Endothelial cell of umbilical vein (primary cell): ENCODE measurements around the gene ZBTB20. TPM values are rescaled to one million over a fixed set of nuclear protein-coding genes. Genes with fewer than 3 reads are reported as not detected.

Experiments used
- BruUV-seq: library from RNA; stranded (reverse); fragments of 400-500 nt; replicated peaks from 2 replicates; lab custom pipeline; 2021; lab: Mats Ljungman, UMichigan
- CTCF ChIA-PET: fragments of 300-600, 350-600 bp; sonication (Branson Sonifier 250); formaldehyde crosslinking; loops from one replicate; lab custom pipeline; 2021; ENCODE audit warnings: antibody characterized with exemption, inconsistent platforms; lab: Charles Lee
- POLR2A ChIA-PET: fragments of 300-600, 350-600 bp; sonication (Branson Sonifier 250); formaldehyde crosslinking; loops from one replicate; lab custom pipeline; 2021; ENCODE audit warnings: antibody characterized with exemption, inconsistent platforms; lab: Charles Lee
- DNase-seq: peaks from one replicate; pipeline ENCODE4 v3.0.0-alpha.2; 2011; ENCODE audit warnings: low read depth, low spot score
- FAIRE-seq: peaks from 2 replicates; lab custom pipeline; 2011; peaks lifted over from hg19 to GRCh38; lab: Jason Lieb, UNC
- H2AFZ ChIP-seq: 2 replicates; pipeline ENCODE4 v1.6.0; 2012; ENCODE audit warnings: low read depth, low read length, control low read depth, inconsistent platforms
- H3K27ac ChIP-seq: 2 replicates; pipeline ENCODE4 v1.5.1; 2011; ENCODE audit warnings: low read depth, mild to moderate bottlenecking, control low read depth, low read length, moderate library complexity; ENCODE audit not compliant: insufficient read depth
- H3K27me3 ChIP-seq, 2 experiments: 2 replicates each; pipeline versions ENCODE4 v1.6.0 to v1.6.1; 2011; ENCODE audit warnings: low read length in 2 of 2, mixed read lengths in 1 of 2; ENCODE audit not compliant: control insufficient read depth in 2 of 2, insufficient read depth in 2 of 2
- H3K36me3 ChIP-seq, 2 experiments: 2 replicates in 1 of 2; 3 replicates in 1 of 2; pipeline ENCODE4 v1.5.1; 2011; ENCODE audit warnings: low read length in 2 of 2, mild to moderate bottlenecking in 1 of 2, moderate library complexity in 1 of 2; ENCODE audit not compliant: control insufficient read depth in 2 of 2, insufficient read depth in 2 of 2; ENCODE audit errors: extremely low read depth in 1 of 2
- H3K4me1 ChIP-seq: 3 replicates; pipeline ENCODE4 v1.5.1; 2011; ENCODE audit warnings: mild to moderate bottlenecking, low read length; ENCODE audit not compliant: control insufficient read depth, insufficient read depth; ENCODE audit errors: extremely low read depth
- H3K4me2 ChIP-seq: 2 replicates; pipeline ENCODE4 v1.6.1; 2011; ENCODE audit warnings: low read length, control low read depth, mixed read lengths; ENCODE audit not compliant: insufficient read depth
- H3K4me3 ChIP-seq, 3 experiments: fragments of 200-600 bp in 1 of 3; sonication (generic), shearing (Covaris generic) in 1 of 3; replicated peaks in 1 of 3; 2 replicates each; pipeline ENCODE4 v1.5.1; 2011 to 2016; ENCODE audit warnings: control low read depth in 3 of 3, low read length in 3 of 3, mild to moderate bottlenecking in 2 of 3, inconsistent platforms in 1 of 3, low read depth in 1 of 3, moderate library complexity in 1 of 3; ENCODE audit not compliant: insufficient read depth in 1 of 3
- H3K79me2 ChIP-seq: 2 replicates; pipeline ENCODE4 v1.6.0; 2012; ENCODE audit warnings: low read length, inconsistent platforms; ENCODE audit not compliant: control insufficient read depth, insufficient read depth
- H3K9ac ChIP-seq: replicated peaks from 2 replicates; pipeline ENCODE3; 2011; ENCODE audit warnings: low read length, control low read depth; ENCODE audit not compliant: insufficient read depth; ENCODE audit errors: extremely low read depth
- H3K9me1 ChIP-seq: replicated peaks from 3 replicates; pipeline ENCODE4 v1.6.0; 2011; ENCODE audit warnings: mild to moderate bottlenecking, low read length; ENCODE audit not compliant: control insufficient read depth, insufficient read depth; ENCODE audit errors: extremely low read depth
- H3K9me3 ChIP-seq: replicated peaks from 2 replicates; pipeline ENCODE4 v1.5.1; 2012; ENCODE audit warnings: low read length, inconsistent platforms; ENCODE audit not compliant: control insufficient read depth, insufficient read depth
- H4K20me1 ChIP-seq: replicated peaks from 2 replicates; pipeline ENCODE3; 2011; ENCODE audit warnings: mild to moderate bottlenecking, low read length; ENCODE audit not compliant: control insufficient read depth, insufficient read depth; ENCODE audit errors: extremely low read depth
- EZH2 ChIP-seq: IDR thresholded peaks from 2 replicates; pipeline ENCODE4 v1.6.1; 2012; ENCODE audit warnings: borderline replicate concordance, low read depth, mild to moderate bottlenecking, moderate library complexity, low read length, inconsistent platforms; ENCODE audit not compliant: severe bottlenecking
- FOS ChIP-seq: IDR thresholded peaks from 2 replicates; pipeline ENCODE4 v1.6.1; 2011; ENCODE audit warnings: mild to moderate bottlenecking, low read length, moderate library complexity, borderline replicate concordance; ENCODE audit not compliant: insufficient read depth
- GATA2 ChIP-seq: IDR thresholded peaks from 2 replicates; pipeline ENCODE4 v1.7.0; 2011; ENCODE audit warnings: low read depth, mild to moderate bottlenecking, moderate library complexity, mixed read lengths, low read length; ENCODE audit not compliant: insufficient read length, insufficient read depth
- JUN ChIP-seq: IDR thresholded peaks from 2 replicates; pipeline ENCODE4 v1.6.1; 2011; ENCODE audit warnings: borderline replicate concordance, low read depth; ENCODE audit not compliant: insufficient read length, insufficient read depth
- MYC ChIP-seq: IDR thresholded peaks from one replicate; pipeline ENCODE4 v1.6.1; 2011; ENCODE audit warnings: mild to moderate bottlenecking, low read depth, low read length
- POLR2A ChIP-seq: IDR thresholded peaks from 2 replicates; pipeline ENCODE4 v1.6.1; 2012; ENCODE audit warnings: low read depth, mild to moderate bottlenecking, control low read depth, low read length
- POLR2AphosphoS5 ChIP-seq: IDR thresholded peaks from 2 replicates; pipeline ENCODE4 v1.6.1; 2012; ENCODE audit warnings: low read depth, mild to moderate bottlenecking, control low read depth, low read length, moderate library complexity; ENCODE audit not compliant: insufficient read depth
- dilution Hi-C: fragments of 300-500 bp; cut with MboI; formaldehyde crosslinking; loops from one replicate; pipeline ENCODE4 v1.15.0; 2019; ENCODE audit warnings: low sequenced_read_pairs; ENCODE audit not compliant: extremely low pct_ligation_motif_present
- intact Hi-C: fragments of 100-400 bp; cut with micrococcal nuclease; formaldehyde crosslinking; loops from one replicate; pipeline ENCODE4 v1.10.0; 2022
- polyA plus RNA-seq, 4 experiments: library from polyadenylated mRNA; depleted of rRNA in 3 of 4; stranded (reverse) in 3 of 4; unstranded in 1 of 4; fragments of >200 nt; gene quantifications; 2 replicates each; pipeline versions ENCODE4 v1.2.1 to v1.2.3, GENCODE V29; 2011 to 2012; ENCODE audit warnings: missing spikeins in 1 of 4
- total RNA-seq: library from RNA; stranded (reverse); gene quantifications from 2 replicates; pipeline ENCODE4 v1.2.3, GENCODE V29; 2021
- TF ChIP-seq, protein P1 (sequence below), 2 donors: IDR thresholded peaks; 1 replicate in 1 of 2; 2 replicates in 1 of 2; pipeline ENCODE4 v1.5.1; 2011; ENCODE audit warnings: low read length in 2 of 2, mild to moderate bottlenecking in 2 of 2, moderate library complexity in 2 of 2, control low read depth in 1 of 2, inconsistent platforms in 1 of 2, low read depth in 1 of 2; ENCODE audit not compliant: insufficient read depth in 1 of 2; ENCODE audit errors: extremely low read depth in 1 of 2
- TF ChIP-seq, protein P2 (sequence below): IDR thresholded peaks from 2 replicates; pipeline ENCODE4 v1.6.1; 2011; ENCODE audit not compliant: insufficient read depth, insufficient read length

Gene ZBTB20
- total and polyA plus RNA-seq, 2 donors (not counting 3 experiments of a cell fraction or from before 2014, with no cell fraction given): 2.1 to 20.5 TPM

DNA sequence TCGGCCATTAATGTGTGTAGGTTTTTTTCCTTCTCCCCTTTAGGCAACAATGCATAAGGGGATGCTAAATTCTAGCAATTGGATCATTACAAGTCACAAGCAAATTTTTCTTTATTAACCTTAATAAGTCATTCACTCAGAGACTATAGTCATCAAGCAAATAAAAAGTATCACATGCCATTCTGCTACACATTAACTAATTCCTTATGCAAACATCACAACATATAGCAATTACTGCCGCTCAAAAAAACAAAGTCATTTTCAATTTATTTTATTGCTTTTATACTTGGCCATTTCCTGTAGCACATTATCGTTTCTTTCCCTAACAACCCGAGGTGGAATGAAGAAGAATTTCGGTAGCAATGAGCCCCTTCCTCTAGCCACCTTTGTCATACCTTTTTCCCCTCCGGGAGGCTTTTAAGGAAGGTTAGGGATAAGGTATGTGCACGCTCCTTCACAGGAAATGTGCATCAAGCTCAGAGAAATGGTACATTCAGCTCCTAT lies 432.1 kb downstream of the ZBTB20 start:
- Histone ChIP-seq H3K9me3 (no peaks in the 10 kb centered on the region), H3K27ac (no peak overlapping the region), H3K9me1 (no peaks in the 10 kb centered on the region), H3K9ac (no peak overlapping the region), H3K4me2 (no peak overlapping the region), H3K36me3 (no peaks in the 10 kb centered on the region), H3K4me1 (no peaks in the 10 kb centered on the region), H4K20me1 (no peaks in the 10 kb centered on the region), H2AFZ (no peak overlapping the region), H3K79me2 (no peaks in the 10 kb centered on the region), H3K27me3 (no peaks in the 10 kb centered on the region), H3K4me3 (no peak overlapping the region)
- ChIA-PET CTCF (interaction anchor here (1.4 to 1.8 kb wide), 2 partner anchors 23 to 296 kb away, joined by 3 to 5 read pairs; no protein-coding TSS in a partner anchor), POLR2A (no interaction called here)
- FAIRE-seq: no peak
- TF ChIP-seq MYC: no peak
- BruUV-seq: no TSS peak
- dilution Hi-C loops (no loop called here), intact Hi-C loops (no loop called here)
- no peak for DNase-seq

DNA sequence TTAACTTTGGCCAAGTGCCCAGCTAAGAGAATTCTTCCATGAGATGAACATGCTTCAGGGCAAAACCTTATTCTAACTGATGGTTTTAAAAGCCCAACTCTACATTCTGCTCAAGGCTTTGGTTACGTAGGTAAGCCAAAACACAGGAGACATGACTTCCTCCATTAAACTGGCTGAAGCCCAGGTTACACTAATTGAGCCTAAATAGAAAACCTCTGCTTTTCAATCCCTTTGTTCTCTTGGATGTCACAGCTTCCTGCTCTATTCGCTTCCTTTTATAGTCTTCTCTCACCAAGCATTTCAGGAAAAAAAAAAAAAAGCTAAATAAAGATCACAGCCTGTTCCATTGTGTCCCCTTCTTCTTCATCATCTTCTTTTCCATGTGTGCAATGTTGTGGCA lies 432.9 kb downstream of the ZBTB20 start:
- dilution Hi-C loops: no loop called here
- DNase-seq (peak; percentile 11), FAIRE-seq (no peak)
- no peaks in the 10 kb centered on the region for H3K9me1 ChIP-seq
- intact Hi-C loops: no loop called here
- ChIA-PET POLR2A (interaction anchor here (0.7 kb wide), 1 partner anchor 314 kb away, joined by 4 read pairs; no protein-coding TSS in a partner anchor), CTCF (interaction anchor here (0.9 to 1.4 kb wide), 2 partner anchors 19 to 295 kb away, joined by 3 read pairs; no protein-coding TSS in a partner anchor)
- no peak overlapping the region for H3K27ac ChIP-seq
- no TSS peak for BruUV-seq
- H3K4me1 ChIP-seq: no peaks in the 10 kb centered on the region
- no peaks in the 10 kb centered on the region for H3K9me3 ChIP-seq
- no peaks in the 10 kb centered on the region for H4K20me1 ChIP-seq
- H3K27me3 ChIP-seq: no peaks in the 10 kb centered on the region
- H3K4me2 ChIP-seq: no peak overlapping the region
- no peak overlapping the region for H3K4me3 ChIP-seq
- H3K79me2 ChIP-seq: no peaks in the 10 kb centered on the region
- TF ChIP-seq MYC (no peak), GATA2 (no peak), POLR2A (no peak), JUN (no peak), POLR2AphosphoS5 (no peak), FOS (no peak), EZH2 (no peak)
- TF ChIP-seq, protein P1, sequence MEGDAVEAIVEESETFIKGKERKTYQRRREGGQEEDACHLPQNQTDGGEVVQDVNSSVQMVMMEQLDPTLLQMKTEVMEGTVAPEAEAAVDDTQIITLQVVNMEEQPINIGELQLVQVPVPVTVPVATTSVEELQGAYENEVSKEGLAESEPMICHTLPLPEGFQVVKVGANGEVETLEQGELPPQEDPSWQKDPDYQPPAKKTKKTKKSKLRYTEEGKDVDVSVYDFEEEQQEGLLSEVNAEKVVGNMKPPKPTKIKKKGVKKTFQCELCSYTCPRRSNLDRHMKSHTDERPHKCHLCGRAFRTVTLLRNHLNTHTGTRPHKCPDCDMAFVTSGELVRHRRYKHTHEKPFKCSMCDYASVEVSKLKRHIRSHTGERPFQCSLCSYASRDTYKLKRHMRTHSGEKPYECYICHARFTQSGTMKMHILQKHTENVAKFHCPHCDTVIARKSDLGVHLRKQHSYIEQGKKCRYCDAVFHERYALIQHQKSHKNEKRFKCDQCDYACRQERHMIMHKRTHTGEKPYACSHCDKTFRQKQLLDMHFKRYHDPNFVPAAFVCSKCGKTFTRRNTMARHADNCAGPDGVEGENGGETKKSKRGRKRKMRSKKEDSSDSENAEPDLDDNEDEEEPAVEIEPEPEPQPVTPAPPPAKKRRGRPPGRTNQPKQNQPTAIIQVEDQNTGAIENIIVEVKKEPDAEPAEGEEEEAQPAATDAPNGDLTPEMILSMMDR (IDR thresholded peaks at IDR 0.05; ENCODE audit: extremely low read depth in 1 of 2, insufficient read depth in 1 of 2, low read depth in 1 of 2, low read length in 2 of 2): no peak
- TF ChIP-seq, protein P2, sequence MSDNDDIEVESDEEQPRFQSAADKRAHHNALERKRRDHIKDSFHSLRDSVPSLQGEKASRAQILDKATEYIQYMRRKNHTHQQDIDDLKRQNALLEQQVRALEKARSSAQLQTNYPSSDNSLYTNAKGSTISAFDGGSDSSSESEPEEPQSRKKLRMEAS: no peak
- no peak overlapping the region for H2AFZ ChIP-seq
- H3K9ac ChIP-seq: no peak overlapping the region
- no peaks in the 10 kb centered on the region for H3K36me3 ChIP-seq
